Mucosa of stomach (tissue), 1 donor: ENCODE data around the gene PIK3R3.

Experiments
- H3K27me3 ChIP-seq: one replicate; pipeline ENCODE4 v1.7.0; 2013; ENCODE audit warnings: mild to moderate bottlenecking, low read length; ENCODE audit not compliant: control insufficient read depth, insufficient read depth
- H3K36me3 ChIP-seq: one replicate; pipeline ENCODE4 v1.7.0; 2013; ENCODE audit warnings: low read length; ENCODE audit not compliant: control insufficient read depth, insufficient read depth
- H3K4me1 ChIP-seq: one replicate; pipeline ENCODE4 v1.7.0; 2013; ENCODE audit warnings: mild to moderate bottlenecking, low read length; ENCODE audit not compliant: control insufficient read depth, insufficient read depth
- H3K4me3 ChIP-seq: one replicate; pipeline ENCODE4 v1.7.0; 2013; ENCODE audit warnings: low read length
- H3K9ac ChIP-seq: one replicate; pipeline ENCODE4 v1.7.0; 2013; ENCODE audit warnings: mild to moderate bottlenecking, low read length, moderate library complexity
- H3K9me3 ChIP-seq: one replicate; pipeline ENCODE4 v1.7.0; 2013; ENCODE audit warnings: mild to moderate bottlenecking, low read length, moderate library complexity; ENCODE audit not compliant: control insufficient read depth
- donor health status: Pancreatic carcinoma.

The PIK3R3 gene

GRCh38 chr1:46053734-46054133 lies 78.7 kb downstream of the PIK3R3 start:
- no peaks in the 10 kb centered on the region for H3K27me3 ChIP-seq
- no peak overlapping the region for H3K9ac ChIP-seq
- H3K4me3 ChIP-seq, result no peak overlapping the region
- H3K9me3 ChIP-seq, result no peaks in the 10 kb centered on the region
- no peaks in the 10 kb centered on the region for H3K36me3 ChIP-seq
- peaks cover 7% of the 10 kb centered on the region for H3K4me1 ChIP-seq

GRCh38 chr1:46044116-46044515 lies 88.3 kb downstream of the PIK3R3 start:
- no peak overlapping the region for H3K9ac ChIP-seq
- no peaks in the 10 kb centered on the region for H3K36me3 ChIP-seq
- H3K9me3 ChIP-seq, result no peaks in the 10 kb centered on the region
- peaks cover 8% of the 10 kb centered on the region for H3K4me1 ChIP-seq
- no peak overlapping the region for H3K4me3 ChIP-seq
- no peaks in the 10 kb centered on the region for H3K27me3 ChIP-seq

GRCh38 chr1:46043458-46044017 lies 88.9 kb downstream of the PIK3R3 start:
- H3K4me1 ChIP-seq, result peaks cover 14% of the 10 kb centered on the region
- no peak overlapping the region for H3K9ac ChIP-seq

GRCh38 chr1:46041974-46042373 lies 90.5 kb downstream of the PIK3R3 start:
- H3K9ac ChIP-seq, result no peak overlapping the region
- H3K27me3 ChIP-seq, result no peaks in the 10 kb centered on the region
- no peaks in the 10 kb centered on the region for H3K36me3 ChIP-seq
- no peaks in the 10 kb centered on the region for H3K9me3 ChIP-seq
- H3K4me1 ChIP-seq, result peaks cover 19% of the 10 kb centered on the region
- no peak overlapping the region for H3K4me3 ChIP-seq

More at GRCh38 chr1:46043458-46044017, 88.9 kb downstream of the PIK3R3 start:
- H3K4me3 ChIP-seq, result no peak overlapping the region
- H3K36me3 ChIP-seq, result no peaks in the 10 kb centered on the region
- H3K27me3 ChIP-seq, result no peaks in the 10 kb centered on the region
- H3K9me3 ChIP-seq, result no peaks in the 10 kb centered on the region

GRCh38 chr1:46041551-46041950 lies 90.9 kb downstream of the PIK3R3 start:
- H3K27me3 ChIP-seq, result no peaks in the 10 kb centered on the region
- H3K36me3 ChIP-seq, result no peaks in the 10 kb centered on the region
- H3K9me3 ChIP-seq, result no peaks in the 10 kb centered on the region
- H3K9ac ChIP-seq, result no peak overlapping the region
- H3K4me3 ChIP-seq, result no peak overlapping the region
- H3K4me1 ChIP-seq, result peaks cover 22% of the 10 kb centered on the region

- Histone ChIP-seq H3K36me3 (no peaks in the 10 kb centered on the region), H3K4me3 (no peak overlapping the region), H3K27me3 (no peaks in the 10 kb centered on the region), H3K4me1 (peaks cover 22% of the 10 kb centered on the region), H3K9me3 (no peaks in the 10 kb centered on the region), H3K9ac (no peak overlapping the region)
Measured at GRCh38 chr1:46039571-46040052, 92.8 kb downstream of the PIK3R3 start.

GRCh38 chr1:46036894-46037839 lies 95.3 kb downstream of the PIK3R3 start:
- H3K9ac ChIP-seq, result no peak overlapping the region

GRCh38 chr1:46034601-46035516 lies 97.6 kb downstream of the PIK3R3 start:
- Histone ChIP-seq H3K4me1 (peaks cover 21% of the 10 kb centered on the region), H3K36me3 (no peaks in the 10 kb centered on the region), H3K27me3 (no peaks in the 10 kb centered on the region), H3K4me3 (no peak overlapping the region), H3K9me3 (no peaks in the 10 kb centered on the region), H3K9ac (no peak overlapping the region)

More at GRCh38 chr1:46036894-46037839, 95.3 kb downstream of the PIK3R3 start:
- H3K27me3 ChIP-seq, result no peaks in the 10 kb centered on the region
- H3K36me3 ChIP-seq, result no peaks in the 10 kb centered on the region
- H3K4me1 ChIP-seq, result peaks cover 22% of the 10 kb centered on the region
- no peak overlapping the region for H3K4me3 ChIP-seq
- no peaks in the 10 kb centered on the region for H3K9me3 ChIP-seq

- no peaks in the 10 kb centered on the region for H3K4me1 ChIP-seq
- H3K36me3 ChIP-seq, result no peaks in the 10 kb centered on the region
- H3K9ac ChIP-seq, result no peak overlapping the region
- H3K9me3 ChIP-seq, result no peaks in the 10 kb centered on the region
- H3K27me3 ChIP-seq, result no peaks in the 10 kb centered on the region
- no peak overlapping the region for H3K4me3 ChIP-seq
Measured at GRCh38 chr1:46030876-46031660, 101.4 kb downstream of the PIK3R3 start.

- H3K27me3 ChIP-seq, result no peaks in the 10 kb centered on the region
- H3K4me1 ChIP-seq, result no peaks in the 10 kb centered on the region
- H3K4me3 ChIP-seq, result no peak overlapping the region
- no peaks in the 10 kb centered on the region for H3K9me3 ChIP-seq
- H3K36me3 ChIP-seq, result no peaks in the 10 kb centered on the region
- H3K9ac ChIP-seq, result no peak overlapping the region
Measured at GRCh38 chr1:46030074-46030870, 102.2 kb downstream of the PIK3R3 start.
